GM12872 (cell line): ENCODE data around the gene CD28.

Source experiments
- CTCF ChIP-seq: IDR thresholded peaks from 3 replicates; pipeline ENCODE4 v1.5.1; 2011; ENCODE audit warnings: low read depth, mild to moderate bottlenecking, low read length, moderate library complexity; ENCODE audit not compliant: insufficient read depth

Gene CD28

GRCh38 chr2:203751685-203752271 is 45.3 kb downstream of the CD28 start:
- TF ChIP-seq CTCF = no peak

- no peak for TF ChIP-seq CTCF
These were observed 49.7 kb downstream of the CD28 start for GRCh38 chr2:203756161-203756560.

- no peak for TF ChIP-seq CTCF
These were observed 52.6 kb downstream of the CD28 start for GRCh38 chr2:203758841-203759689.

- TF ChIP-seq CTCF = no peak
These were observed 53.4 kb downstream of the CD28 start for GRCh38 chr2:203759690-203760365.

GRCh38 chr2:203761121-203761520 is 54.7 kb downstream of the CD28 start:
- no peak for TF ChIP-seq CTCF

GRCh38 chr2:203763241-203763937 is 57.0 kb downstream of the CD28 start:
- no peak for TF ChIP-seq CTCF
